IMR-90 (cell line): ENCODE data around the gene MICAL2. TPM values are rescaled to one million over a fixed set of nuclear protein-coding genes. Genes with fewer than 3 reads are reported as not detected.

ENCODE experiments used
- ATAC-seq: fragments of 200-7000 bp; cut with Tn5 transposase; 2 replicates; pipeline ENCODE4 v1.9.1; 2020; ENCODE audit warnings: low read depth, mild to moderate bottlenecking, moderate library complexity
- BruUV-seq: library from RNA; stranded (reverse); fragments of 400-500 nt; replicated peaks from 2 replicates; lab custom pipeline; 2021; lab: Mats Ljungman, UMichigan
- CTCF ChIA-PET: fragments of 300-600 bp; formaldehyde crosslinking; extraction: SDS; loops from one replicate; lab custom pipeline; 2021; ENCODE audit warnings: antibody characterized with exemption; lab: Yijun Ruan, JAX
- POLR2A ChIA-PET: fragments of 300-600 bp; sonication (Branson Sonifier 250); formaldehyde crosslinking; loops from one replicate; lab custom pipeline; 2022; ENCODE audit warnings: antibody characterized with exemption; ENCODE audit not compliant: unreplicated experiment; lab: Charles Lee
- DNase-seq: peaks from one replicate; pipeline ENCODE4 v3.0.0; 2013
- H2AFZ ChIP-seq: replicated peaks from 2 replicates; pipeline ENCODE3; 2013; ENCODE audit warnings: low read length, mild to moderate bottlenecking; ENCODE audit not compliant: poor library complexity
- H2AK5ac ChIP-seq: 2 replicates; pipeline ENCODE4 v1.6.1; 2013; ENCODE audit warnings: low read depth, low read length, inconsistent platforms
- H2AK9ac ChIP-seq: replicated peaks from 2 replicates; pipeline ENCODE3; 2013; ENCODE audit warnings: mild to moderate bottlenecking, low read depth, low read length, moderate library complexity; ENCODE audit not compliant: poor library complexity
- H2BK120ac ChIP-seq: 2 replicates; pipeline ENCODE4 v1.6.1; 2013; ENCODE audit warnings: low read depth, low read length, inconsistent platforms
- H2BK15ac ChIP-seq: 3 replicates; pipeline ENCODE4 v1.6.1; 2013; ENCODE audit warnings: low read depth, low read length, inconsistent platforms
- H2BK20ac ChIP-seq: 2 replicates; pipeline ENCODE4 v1.6.1; 2013; ENCODE audit warnings: low read depth, mild to moderate bottlenecking, inconsistent platforms, low read length, moderate library complexity
- H2BK5ac ChIP-seq: 2 replicates; pipeline ENCODE4 v1.6.1; 2013; ENCODE audit warnings: mild to moderate bottlenecking, low read depth, low read length, inconsistent platforms; ENCODE audit not compliant: poor library complexity, severe bottlenecking
- H3K14ac ChIP-seq: replicated peaks from 2 replicates; pipeline ENCODE4 v1.6.1; 2013; ENCODE audit warnings: low read depth, low read length, inconsistent platforms
- H3K18ac ChIP-seq: 2 replicates; pipeline ENCODE4 v1.6.1; 2013; ENCODE audit warnings: low read depth, low read length, control low read depth
- H3K23ac ChIP-seq: 2 replicates; pipeline ENCODE4 v1.6.1; 2013; ENCODE audit warnings: low read depth, low read length, inconsistent platforms
- H3K27ac ChIP-seq: 2 replicates; pipeline ENCODE4 v1.5.1; 2013; ENCODE audit warnings: mild to moderate bottlenecking, control low read depth, low read length; ENCODE audit not compliant: insufficient read depth
- H3K27me3 ChIP-seq: 2 replicates; pipeline ENCODE4 v1.6.1; 2013; ENCODE audit warnings: low read length; ENCODE audit not compliant: control insufficient read depth, insufficient read depth
- H3K36me3 ChIP-seq: 2 replicates; pipeline ENCODE4 v1.6.1; 2013; ENCODE audit warnings: low read length, mixed read lengths; ENCODE audit not compliant: control insufficient read depth, insufficient read depth
- H3K4ac ChIP-seq: 2 replicates; pipeline ENCODE4 v1.6.1; 2013; ENCODE audit warnings: low read depth, low read length, inconsistent platforms
- H3K4me1 ChIP-seq: 2 replicates; pipeline ENCODE4 v1.6.1; 2013; ENCODE audit warnings: low read length, mixed read lengths; ENCODE audit not compliant: control insufficient read depth, insufficient read depth
- H3K4me2 ChIP-seq: 2 replicates; pipeline ENCODE4 v1.6.1; 2013; ENCODE audit warnings: low read depth, mild to moderate bottlenecking, control low read depth, low read length, moderate library complexity
- H3K4me3 ChIP-seq: 2 replicates; pipeline ENCODE4 v1.5.1; 2013; ENCODE audit warnings: low read depth, mild to moderate bottlenecking, control low read depth, low read length, moderate library complexity; ENCODE audit not compliant: insufficient read depth
- H3K56ac ChIP-seq: 2 replicates; pipeline ENCODE4 v1.6.1; 2013; ENCODE audit warnings: low read length, inconsistent platforms; ENCODE audit not compliant: insufficient read depth; ENCODE audit errors: extremely low read depth
- H3K79me1 ChIP-seq, 2 experiments: 2 replicates each; pipeline ENCODE4 v1.6.1; 2013; ENCODE audit warnings: low read length in 2 of 2, inconsistent platforms in 1 of 2, low read depth in 1 of 2
- H3K9ac ChIP-seq: 2 replicates; pipeline ENCODE4 v1.6.1; 2013; ENCODE audit warnings: low read depth, low read length, control low read depth
- H3K9me1 ChIP-seq: 2 replicates; pipeline ENCODE4 v1.6.1; 2013; ENCODE audit warnings: low read length, inconsistent platforms; ENCODE audit not compliant: insufficient read depth
- H3K9me3 ChIP-seq: 2 replicates; pipeline ENCODE4 v1.6.1; 2013; ENCODE audit warnings: low read length; ENCODE audit not compliant: control insufficient read depth, insufficient read depth
- H4K20me1 ChIP-seq: 2 replicates; pipeline ENCODE4 v1.6.1; 2013; ENCODE audit warnings: low read length, inconsistent platforms; ENCODE audit not compliant: insufficient read depth
- H4K5ac ChIP-seq: 2 replicates; pipeline ENCODE4 v1.6.1; 2013; ENCODE audit warnings: mild to moderate bottlenecking, low read depth, low read length, control low read depth
- H4K8ac ChIP-seq, 2 experiments: 2 replicates each; pipeline ENCODE4 v1.6.1; 2013; ENCODE audit warnings: low read depth in 2 of 2, low read length in 2 of 2, control low read depth in 1 of 2, inconsistent platforms in 1 of 2
- H4K91ac ChIP-seq: 2 replicates; pipeline ENCODE4 v1.6.1; 2013; ENCODE audit warnings: low read depth, low read length, inconsistent platforms; ENCODE audit not compliant: insufficient read depth
- CEBPB ChIP-seq: IDR thresholded peaks from 2 replicates; pipeline ENCODE4 v1.6.1; 2012; ENCODE audit warnings: low read depth, low read length, improper control_type of control experiment
- RAD21 ChIP-seq: IDR thresholded peaks from 2 replicates; pipeline ENCODE4 v1.6.1; 2012; ENCODE audit warnings: low read length, improper control_type of control experiment
- SMC3 ChIP-seq: fragments of 150-350 bp; IDR thresholded peaks from 2 replicates; pipeline ENCODE4 v1.6.1; 2016; ENCODE audit warnings: low read depth, mild to moderate bottlenecking, antibody characterized with exemption, low read length, moderate library complexity
- WGBS, 2 experiments: methylation state at CpG; one replicate each; pipeline versions ENCODE4 v1.1.5 to v1.1.7; 2013; ENCODE audit warnings: missing lambda C conversion rate in 2 of 2; ENCODE audit not compliant: insufficient read length in 1 of 2; ENCODE audit errors: extremely low coverage in 2 of 2; 5-methylcytosine and 5-hydroxymethylcytosine counted together
- dilution Hi-C: fragments of 300-500 bp; cut with HindIII; formaldehyde crosslinking; loops from one replicate; pipeline ENCODE4 v1.14.3; 2018; ENCODE audit warnings: low sequenced_read_pairs; ENCODE audit not compliant: unreplicated experiment
- in situ Hi-C: fragments of 300-500 bp; cut with MboI; formaldehyde crosslinking; loops from 3 replicates; pipeline ENCODE4 v1.14.3; 2019; ENCODE audit warnings: low sequenced_read_pairs, inconsistent platforms, mixed read lengths
- intact Hi-C: fragments of 100-400 bp; cut with micrococcal nuclease; formaldehyde crosslinking; loops from 2 replicates; pipeline ENCODE4 v1.10.0; 2022
- polyA plus RNA-seq, 3 experiments: library from polyadenylated mRNA; depleted of rRNA; stranded (reverse); fragments of >200 nt; gene quantifications; 2 replicates each; pipeline ENCODE4 v1.2.3, GENCODE V29; 2012; ENCODE audit warnings: low replicate concordance in 1 of 3
- total RNA-seq: library from RNA; depleted of rRNA; stranded (reverse); fragments of >200 nt; gene quantifications from 2 replicates; pipeline ENCODE4 v1.2.3, GENCODE V29; 2012

Gene MICAL2
- total and polyA plus RNA-seq, 2 of the 4 experiments (the other 2 are of a cell fraction), result 170 to 336 TPM

DNA sequence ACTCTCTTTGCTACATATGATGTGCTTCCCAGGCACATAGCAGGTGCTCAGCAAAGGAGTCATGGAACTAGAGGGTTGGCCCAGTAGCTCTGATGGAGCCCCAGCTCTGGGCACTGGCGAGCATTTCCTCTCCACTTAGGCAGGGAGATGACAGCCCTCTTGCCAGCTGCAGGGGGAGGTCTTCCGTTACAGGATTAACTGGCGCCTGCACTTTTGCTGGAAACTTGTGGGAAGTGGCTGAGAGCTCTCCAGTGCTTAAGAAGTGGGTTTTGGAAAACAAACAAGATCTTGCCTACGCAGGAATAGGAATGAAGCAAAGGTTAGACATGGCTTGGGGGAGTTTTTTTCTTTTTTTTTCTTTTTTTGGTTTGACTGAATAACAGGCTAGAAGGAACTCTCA, 75.5 kb downstream of the MICAL2 start:
- Histone ChIP-seq H3K9me1 (peaks cover 40% of the 10 kb centered on the region), H3K27ac (peak overlapping the region; percentile 27), H4K20me1 (peaks cover 3% of the 10 kb centered on the region; the same call in 1 of the 2 replicates), H4K5ac (peak overlapping the region; percentile 48), H3K79me1 (peaks cover 30 to 87% of the 10 kb centered on the region in 2 experiments), H3K36me3 (peaks cover 8% of the 10 kb centered on the region; the same call in 1 of the 2 replicates), H2BK20ac (peak overlapping the region; percentile 69; the same call in 1 of the 2 replicates), H2BK5ac (peak overlapping the region; percentile 76), H3K56ac (no peak overlapping the region), H2AFZ (no peak overlapping the region), H2AK9ac (peak overlapping the region; percentile 0), H3K4me1 (peaks cover 39% of the 10 kb centered on the region), H4K91ac (peak overlapping the region; percentile 55; the same call in 1 of the 2 replicates), H3K9me3 (no peaks in the 10 kb centered on the region), H2AK5ac (peak overlapping the region; percentile 96), H3K14ac (peak overlapping the region; percentile 94), H3K4ac (peak overlapping the region; percentile 93), H3K9ac (no peak overlapping the region), H3K23ac (0 out of 2 replicates have a peak overlapping the region, but pooled peaks have one; percentile 0), H3K27me3 (no peaks in the 10 kb centered on the region), H3K4me3 (no peak overlapping the region), H2BK15ac (peak overlapping the region; percentile 90; the same call in 2 of the 3 replicates), H2BK120ac (peak overlapping the region; percentile 21), H4K8ac (peak overlapping the region; percentile 39 to 83; a peak in 1 of 4 replicates), H3K18ac (peak overlapping the region; percentile 28; the same call in 1 of the 2 replicates), H3K4me2 (no peak overlapping the region)
- in situ Hi-C loops, result no loop called here
- intact Hi-C loops, result no loop called here
- ChIA-PET POLR2A (no interaction called here), CTCF (interaction anchor here (0.7 kb wide), 1 partner anchor 984 kb away, joined by 3 read pairs; no protein-coding TSS in a partner anchor)
- TF ChIP-seq SMC3, result 0 out of 2 replicates have a peak, but pooled peaks have one; percentile 10
- no peak for TF ChIP-seq CEBPB
- TF ChIP-seq RAD21, result peak; percentile 16; the same call in 1 of the 2 replicates
- dilution Hi-C loops, result no loop called here
- ATAC-seq (peak; percentile 8), DNase-seq (peak; percentile 87)
- no TSS peak for BruUV-seq
- no CpG with 5 or more reads among the region's 4 CpGs for WGBS, 2 experiments
